IPS-11a (cell line): ENCODE data around the gene FBXO3.
A peak's percentile ranks its signal among the peaks of the same experiment; 100 is the strongest.

Experiments
- H3K4me3 ChIP-seq: one replicate; pipeline ENCODE4 v1.5.1; 2013; ENCODE audit warnings: low read depth, low read length, control low read depth

The FBXO3 gene

DNA sequence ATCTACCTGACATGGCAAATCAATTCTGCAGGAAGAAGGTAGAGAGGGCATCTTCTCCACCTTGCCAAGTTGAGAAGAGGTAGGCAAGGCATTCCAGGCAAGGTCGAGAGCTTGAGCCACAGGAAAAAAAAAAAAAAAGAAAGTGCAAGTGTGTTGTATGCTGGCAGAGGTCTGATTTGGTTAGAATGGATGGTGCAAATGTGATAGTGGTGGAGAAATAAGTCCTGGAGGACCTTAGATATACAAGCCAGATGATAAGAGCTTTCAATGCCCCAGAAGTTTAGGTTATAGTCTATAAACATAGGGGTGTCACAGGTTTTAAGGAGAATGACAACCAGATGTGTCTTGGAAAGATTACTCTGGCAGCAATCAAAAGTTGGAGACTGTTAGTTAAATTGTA lies 1.4 kb downstream of the FBXO3 start:
- no peak overlapping the region for H3K4me3 ChIP-seq

GRCh38 chr11:33772300-33772699 lies 2.0 kb downstream of the FBXO3 start:
- no peak overlapping the region for H3K4me3 ChIP-seq

DNA sequence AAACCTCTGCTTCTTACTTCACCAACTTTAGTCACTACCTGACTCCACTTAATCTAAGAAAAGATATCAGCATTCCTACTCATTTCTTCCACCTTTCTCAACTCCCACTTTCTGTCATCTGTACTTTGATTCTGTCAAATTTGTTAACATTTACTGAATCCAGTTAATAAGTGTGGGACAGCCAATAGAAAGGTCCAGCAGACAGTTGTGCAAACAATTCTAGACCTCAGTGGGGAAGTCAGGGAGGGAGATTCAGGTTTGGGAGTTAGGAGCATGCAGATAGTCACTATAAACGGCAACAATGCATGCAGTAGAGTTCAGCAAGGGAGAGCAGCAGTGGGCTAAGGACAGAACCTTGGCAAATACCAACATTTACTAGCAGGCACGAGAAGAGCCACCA lies 4.1 kb downstream of the FBXO3 start:
- H3K4me3 ChIP-seq = no peak overlapping the region

GRCh38 chr11:33769542-33769941 lies 4.8 kb downstream of the FBXO3 start:
- H3K4me3 ChIP-seq = no peak overlapping the region

- H3K4me3 ChIP-seq = no peak overlapping the region
Measured at GRCh38 chr11:33767624-33768023, 6.7 kb downstream of the FBXO3 start.

DNA sequence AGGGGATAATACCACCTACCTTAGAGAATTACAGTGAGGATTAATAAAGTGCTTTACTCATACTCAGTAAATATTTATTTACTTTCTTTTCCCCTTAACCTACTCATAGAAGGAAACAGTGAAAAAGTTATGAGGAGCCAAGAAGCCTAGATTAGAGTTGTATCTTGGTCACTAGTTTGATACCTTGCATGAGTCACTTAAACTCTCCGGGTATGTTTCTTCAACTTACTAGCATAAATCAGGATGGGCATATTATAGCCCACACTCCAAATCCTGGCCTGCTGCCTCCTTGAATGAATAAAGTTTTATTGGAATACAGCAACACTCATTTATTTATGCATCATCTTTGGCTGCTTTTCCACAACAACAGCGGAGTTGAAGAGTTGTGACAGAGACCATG lies 8.2 kb downstream of the FBXO3 start:
- no peak overlapping the region for H3K4me3 ChIP-seq

DNA sequence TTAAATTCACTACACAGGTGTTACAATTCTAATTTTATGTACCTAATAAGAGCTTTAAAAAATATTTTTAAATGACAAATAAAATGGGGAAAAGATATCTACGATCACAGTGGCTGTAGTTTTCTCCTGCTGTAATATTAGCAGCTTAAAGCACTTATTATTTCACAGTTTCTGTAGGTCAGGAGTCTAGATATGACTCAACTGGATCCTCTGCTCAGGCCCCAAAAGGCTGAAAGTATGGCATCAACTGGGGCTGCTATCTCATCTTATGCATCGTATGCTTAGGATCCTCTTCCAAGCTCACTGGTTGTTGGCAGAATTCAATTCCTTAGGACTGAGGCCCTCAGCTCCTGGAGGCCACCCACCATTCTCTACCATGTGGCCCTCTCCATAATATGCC lies 12.8 kb downstream of the FBXO3 start:
- no peak overlapping the region for H3K4me3 ChIP-seq

- H3K4me3 ChIP-seq = no peak overlapping the region
Measured at GRCh38 chr11:33753304-33753967, 20.9 kb downstream of the FBXO3 start.

- no peak overlapping the region for H3K4me3 ChIP-seq
Measured at GRCh38 chr11:33751878-33752277, 22.4 kb downstream of the FBXO3 start.

GRCh38 chr11:33747979-33748378 lies 26.3 kb downstream of the FBXO3 start:
- no peak overlapping the region for H3K4me3 ChIP-seq

- no peak overlapping the region for H3K4me3 ChIP-seq
Measured at GRCh38 chr11:33743291-33743690, 31.0 kb downstream of the FBXO3 start.

- no peak overlapping the region for H3K4me3 ChIP-seq
Measured at GRCh38 chr11:33742249-33742851, 32.0 kb downstream of the FBXO3 start.

GRCh38 chr11:33741806-33742205 lies 32.5 kb downstream of the FBXO3 start:
- H3K4me3 ChIP-seq = no peak overlapping the region

GRCh38 chr11:33737362-33737821 lies 36.9 kb downstream of the FBXO3 start:
- H3K4me3 ChIP-seq = no peak overlapping the region

- H3K4me3 ChIP-seq = peak within 1 kb of the TSS; percentile 40
Measured at GRCh38 chr11:33736148-33736812, 38.0 kb downstream of the FBXO3 start, which contains the start of gene CD59. CD59 (minus strand) TSS chr11:33736423; CDS start chr11:33722445, 13,978 bp downstream.

GRCh38 chr11:33735271-33736147 lies 38.8 kb downstream of the FBXO3 start:
- H3K4me3 ChIP-seq = peak overlapping the region; percentile 40

DNA sequence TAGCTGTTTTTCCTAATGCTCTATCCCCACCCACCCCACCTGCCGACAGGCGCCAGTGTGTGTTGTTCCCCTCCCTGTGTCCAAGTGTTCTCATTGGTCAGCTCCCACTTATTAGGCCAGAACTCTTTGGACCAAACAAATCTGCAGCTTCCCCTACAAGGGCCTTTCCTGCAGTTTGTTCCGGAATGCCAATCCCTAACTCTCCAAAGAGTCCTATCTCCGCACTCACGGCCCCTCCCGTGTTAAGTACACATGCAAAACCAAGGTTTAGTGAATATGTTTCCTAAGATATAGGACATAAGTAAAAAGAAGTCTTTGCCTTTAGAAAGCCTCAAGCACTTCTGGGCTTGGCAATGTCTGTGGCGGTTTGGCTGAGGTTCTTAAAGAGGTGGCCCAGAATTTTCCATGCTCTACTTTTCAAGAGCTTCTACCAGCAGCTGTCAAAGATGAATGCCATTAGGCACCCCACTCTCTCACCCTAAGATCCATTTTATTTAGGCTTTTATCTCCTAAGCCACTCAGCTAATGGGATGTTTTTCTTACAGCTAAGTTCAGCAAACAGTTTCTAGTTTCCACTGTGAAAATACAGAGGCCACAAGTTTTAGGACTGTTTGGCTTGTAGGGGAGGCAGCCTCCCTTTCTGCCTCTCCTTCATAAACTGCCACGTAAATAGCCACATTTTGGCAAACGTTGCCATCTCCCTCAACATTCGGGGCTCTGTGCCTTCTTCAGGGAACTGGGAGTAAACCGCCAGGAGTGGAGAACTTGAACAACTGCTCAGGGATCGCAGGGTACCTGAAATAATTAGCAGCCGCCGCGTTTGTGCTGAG lies 39.7 kb downstream of the FBXO3 start:
- H3K4me3 ChIP-seq = peak overlapping the region; percentile 40

DNA sequence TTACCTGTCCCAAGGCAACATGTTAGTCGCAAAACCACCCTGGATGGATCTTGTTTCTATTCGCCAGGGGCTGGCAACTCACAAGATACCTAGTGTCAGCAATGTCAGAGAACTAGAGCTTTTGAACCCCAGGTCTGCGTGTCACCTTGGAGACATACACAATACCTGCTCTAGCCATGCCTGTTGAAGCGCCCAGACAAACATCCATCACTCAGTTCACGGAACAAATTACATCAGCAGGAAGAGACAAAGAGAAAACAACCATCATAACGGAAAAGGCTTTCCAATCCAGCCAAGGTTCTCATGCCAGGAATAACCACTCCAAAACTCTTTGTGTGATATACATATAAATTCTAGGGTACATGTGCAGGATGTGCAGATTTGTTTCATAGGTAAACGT lies 40.3 kb downstream of the FBXO3 start:
- no peak overlapping the region for H3K4me3 ChIP-seq

- H3K4me3 ChIP-seq = no peak overlapping the region
Measured at GRCh38 chr11:33731723-33732531, 42.4 kb downstream of the FBXO3 start.
